Large intestine (tissue), 3 donors: ENCODE data around the gene FBXW5. TPM values are rescaled to one million over a fixed set of nuclear protein-coding genes. Genes with fewer than 3 reads are reported as not detected.

Experiments
- DNase-seq, 2 donors: peaks; one replicate each; pipeline versions ENCODE4 v3.0.0 to v3.0.0-alpha.2; 2013
- H3K27ac ChIP-seq: one replicate; pipeline ENCODE4 v1.5.1; 2013; ENCODE audit warnings: low read length
- H3K27me3 ChIP-seq: 2 replicates; pipeline ENCODE4 v1.6.1; 2013; ENCODE audit warnings: low read length; ENCODE audit not compliant: control insufficient read depth, insufficient read depth
- H3K36me3 ChIP-seq: 2 replicates; pipeline ENCODE4 v1.6.1; 2013; ENCODE audit warnings: low read length; ENCODE audit not compliant: control insufficient read depth, insufficient read depth
- H3K4me1 ChIP-seq: one replicate; pipeline ENCODE4 v1.6.1; 2013; ENCODE audit warnings: low read length; ENCODE audit not compliant: control insufficient read depth, insufficient read depth
- H3K4me3 ChIP-seq: one replicate; pipeline ENCODE4 v1.5.1; 2013; ENCODE audit warnings: low read length
- H3K9me3 ChIP-seq: one replicate; pipeline ENCODE4 v1.6.1; 2013; ENCODE audit warnings: mild to moderate bottlenecking, low read depth, low read length, moderate library complexity; ENCODE audit not compliant: control insufficient read depth
- WGBS: methylation state at CpG from one replicate; pipeline ENCODE4 v1.1.5; 2013; ENCODE audit warnings: low lambda C conversion rate; ENCODE audit not compliant: insufficient coverage; 5-methylcytosine and 5-hydroxymethylcytosine counted together
- polyA plus RNA-seq: library from polyadenylated mRNA; unstranded; fragments of 120-200 nt; gene quantifications from one replicate; pipeline ENCODE4 v1.2.1, GENCODE V29; 2013

FBXW5 gene
- polyA plus RNA-seq, 1 donor = 86.8 TPM

GRCh38 chr9:136942112-136942880 lies 2.2 kb downstream of the FBXW5 start:
- H3K36me3 ChIP-seq = peaks cover 46% of the 10 kb centered on the region
- H3K27me3 ChIP-seq = no peaks in the 10 kb centered on the region
- no peak for DNase-seq
- H3K4me1 ChIP-seq = peaks cover 27% of the 10 kb centered on the region
- no peak overlapping the region for H3K27ac ChIP-seq
- WGBS = no CpG with 5 or more reads among the region's 60 CpGs
- no peak overlapping the region for H3K4me3 ChIP-seq
- peaks cover 28% of the 10 kb centered on the region for H3K9me3 ChIP-seq

GRCh38 chr9:136941231-136942111 lies 3.1 kb downstream of the FBXW5 start:
- peaks cover 26% of the 10 kb centered on the region for H3K4me1 ChIP-seq
- WGBS = no CpG with 5 or more reads among the region's 55 CpGs
- peaks cover 28% of the 10 kb centered on the region for H3K9me3 ChIP-seq
- no peaks in the 10 kb centered on the region for H3K27me3 ChIP-seq
- no peak overlapping the region for H3K4me3 ChIP-seq
- DNase-seq = no peak
- no peak overlapping the region for H3K27ac ChIP-seq
- H3K36me3 ChIP-seq = peaks cover 46% of the 10 kb centered on the region

GRCh38 chr9:136940526-136941230 lies 3.9 kb downstream of the FBXW5 start:
- peaks cover 46% of the 10 kb centered on the region for H3K36me3 ChIP-seq
- no peak overlapping the region for H3K4me3 ChIP-seq
- H3K9me3 ChIP-seq = peaks cover 28% of the 10 kb centered on the region
- H3K27ac ChIP-seq = no peak overlapping the region
- H3K27me3 ChIP-seq = no peaks in the 10 kb centered on the region
- no peak for DNase-seq
- peaks cover 18% of the 10 kb centered on the region for H3K4me1 ChIP-seq
- WGBS = no CpG with 5 or more reads among the region's 42 CpGs

- no peaks in the 10 kb centered on the region for H3K27me3 ChIP-seq
- H3K4me1 ChIP-seq = peaks cover 12% of the 10 kb centered on the region
- peaks cover 46% of the 10 kb centered on the region for H3K36me3 ChIP-seq
- no CpG with 5 or more reads among the region's 16 CpGs for WGBS
- no peak for DNase-seq
- H3K9me3 ChIP-seq = peaks cover 28% of the 10 kb centered on the region
- H3K27ac ChIP-seq = no peak overlapping the region
- no peak overlapping the region for H3K4me3 ChIP-seq
Measured at GRCh38 chr9:136939996-136940525, 4.5 kb downstream of the FBXW5 start.

- no CpG with 5 or more reads among the region's 28 CpGs for WGBS
- Histone ChIP-seq H3K9me3 (peaks cover 28% of the 10 kb centered on the region), H3K36me3 (peaks cover 46% of the 10 kb centered on the region), H3K27me3 (no peaks in the 10 kb centered on the region), H3K4me3 (no peak overlapping the region), H3K4me1 (peaks cover 9% of the 10 kb centered on the region), H3K27ac (no peak overlapping the region)
- no peak for DNase-seq
Measured at GRCh38 chr9:136939431-136939995, 5.0 kb downstream of the FBXW5 start.

- Histone ChIP-seq H3K27ac (no peak overlapping the region), H3K9me3 (peaks cover 24% of the 10 kb centered on the region), H3K27me3 (no peaks in the 10 kb centered on the region), H3K36me3 (peaks cover 36% of the 10 kb centered on the region), H3K4me3 (no peak overlapping the region), H3K4me1 (no peaks in the 10 kb centered on the region)
- WGBS = no CpG with 5 or more reads among the region's 15 CpGs
- no peak for DNase-seq
Measured at GRCh38 chr9:136937186-136938001, 7.1 kb downstream of the FBXW5 start.

GRCh38 chr9:136936645-136937170 lies 7.8 kb downstream of the FBXW5 start:
- DNase-seq = no peak
- Histone ChIP-seq H3K4me1 (no peaks in the 10 kb centered on the region), H3K27ac (no peak overlapping the region), H3K4me3 (no peak overlapping the region), H3K9me3 (peaks cover 17% of the 10 kb centered on the region), H3K36me3 (peaks cover 30% of the 10 kb centered on the region), H3K27me3 (no peaks in the 10 kb centered on the region)
- WGBS = no CpG with 5 or more reads among the region's 8 CpGs

- H3K4me1 ChIP-seq = no peaks in the 10 kb centered on the region
- H3K4me3 ChIP-seq = no peak overlapping the region
- H3K36me3 ChIP-seq = peaks cover 20% of the 10 kb centered on the region
- peaks cover 11% of the 10 kb centered on the region for H3K9me3 ChIP-seq
- no CpG with 5 or more reads among the region's 3 CpGs for WGBS
- no peaks in the 10 kb centered on the region for H3K27me3 ChIP-seq
- DNase-seq = no peak
- H3K27ac ChIP-seq = no peak overlapping the region
Measured at GRCh38 chr9:136935651-136936050, 8.9 kb downstream of the FBXW5 start.

GRCh38 chr9:136934277-136934676 lies 10.3 kb downstream of the FBXW5 start:
- no peak overlapping the region for H3K27ac ChIP-seq
- H3K4me3 ChIP-seq = no peak overlapping the region
- H3K9me3 ChIP-seq = peaks cover 8% of the 10 kb centered on the region
- WGBS = 100% methylated on average over 1 of the region's 3 CpGs
- no peak for DNase-seq
- H3K36me3 ChIP-seq = peaks cover 6% of the 10 kb centered on the region
- no peaks in the 10 kb centered on the region for H3K4me1 ChIP-seq
- H3K27me3 ChIP-seq = no peaks in the 10 kb centered on the region
